Upper lobe of right lung (tissue), 1 donor: ENCODE data around the gene SPINK8. TPM values are rescaled to one million over a fixed set of nuclear protein-coding genes. Genes with fewer than 3 reads are reported as not detected.
A peak's percentile ranks its signal among the peaks of the same experiment; 100 is the strongest.
"Not testable (repeated sequence)": the region's sequence is repeated elsewhere in the genome, so short reads cannot be mapped to it uniquely, and the experiment has no call there.

Source experiments
- ATAC-seq: fragments of 200-7000 bp; cut with Tn5 transposase; one replicate; pipeline ENCODE4 v1.9.1; 2020; ENCODE audit warnings: mild to moderate bottlenecking, moderate library complexity
- DNase-seq: peaks from one replicate; pipeline ENCODE4 v3.0.0-alpha.2; 2020
- H3K27ac ChIP-seq: fragments of 200-600 bp; one replicate; pipeline ENCODE4 v1.8.0; 2022
- H3K27me3 ChIP-seq: fragments of 200-600 bp; one replicate; pipeline ENCODE4 v1.8.0; 2022; ENCODE audit warnings: mild to moderate bottlenecking
- H3K36me3 ChIP-seq: fragments of 200-600 bp; one replicate; pipeline ENCODE4 v1.8.0; 2022
- H3K4me1 ChIP-seq: fragments of 200-600 bp; one replicate; pipeline ENCODE4 v1.8.0; 2022
- H3K4me3 ChIP-seq: fragments of 200-600 bp; one replicate; pipeline ENCODE4 v1.8.0; 2022; ENCODE audit warnings: mild to moderate bottlenecking
- H3K9me3 ChIP-seq: fragments of 200-600 bp; one replicate; pipeline ENCODE4 v1.8.0; 2022
- intact Hi-C: fragments of 100-400 bp; cut with DNase I; formaldehyde crosslinking; loops from one replicate; pipeline ENCODE4 v1.11.0; 2022
- total RNA-seq: library from RNA; stranded (reverse); fragmentation: NEBNext Ultra II Directional; extraction: Animal tissue kit (Norgen Biotek cat#: 25700); gene quantifications from one replicate; pipeline ENCODE4 v1.2.1, GENCODE V29; 2021
- TF ChIP-seq, protein P1 (sequence below): fragments of 200-600 bp; IDR thresholded peaks from one replicate; pipeline ENCODE4 v1.8.0; 2022; ENCODE audit warnings: antibody characterized with exemption
- donor health status: DM: no; HTN: yes; CAD: no; lungs with severe emphysema.

Gene SPINK8
- total RNA-seq, 1 donor from 2014 or later = not detected

DNA sequence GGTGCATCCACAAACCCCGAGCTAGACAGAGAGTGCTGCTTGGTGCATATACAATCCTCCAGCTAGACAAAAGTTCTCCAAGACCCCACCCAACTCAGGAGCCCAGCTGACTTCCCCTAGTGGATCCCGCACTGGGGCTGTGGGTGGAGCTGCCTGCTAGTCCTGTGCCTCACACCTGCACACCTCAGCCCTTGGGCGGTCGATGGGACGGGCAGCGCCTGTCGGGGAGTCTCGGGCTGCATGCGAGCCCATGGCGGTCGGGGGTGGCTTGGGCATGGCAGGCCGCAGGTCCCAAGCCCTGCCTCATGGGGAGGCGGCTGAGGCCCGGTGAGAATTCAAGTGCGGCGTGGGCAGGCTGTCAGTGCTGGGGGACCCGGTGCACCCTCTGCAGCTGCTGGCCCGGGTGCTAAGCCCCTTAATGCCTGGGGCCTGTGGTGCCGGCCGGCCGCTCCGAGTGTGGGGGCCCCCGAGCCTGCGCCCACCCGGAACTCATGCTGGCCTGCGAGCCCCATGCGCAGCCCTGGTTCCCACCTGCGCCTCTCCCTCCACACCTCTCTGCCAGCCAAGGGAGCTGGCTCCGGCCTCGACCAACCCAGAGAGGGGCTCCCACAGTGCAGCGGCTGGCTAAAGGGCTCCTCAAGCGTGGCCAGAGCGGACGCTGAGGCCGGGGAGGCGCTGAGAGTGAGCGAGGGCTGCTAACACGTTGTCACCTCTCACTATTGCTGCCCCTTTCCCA, 61.5 kb downstream of the SPINK8 start:
- Histone ChIP-seq H3K36me3 (peaks cover 24% of the 10 kb centered on the region), H3K4me3 (no peak overlapping the region), H3K4me1 (no peaks in the 10 kb centered on the region), H3K9me3 (no peaks in the 10 kb centered on the region), H3K27ac (no peak overlapping the region), H3K27me3 (no peaks in the 10 kb centered on the region)
- intact Hi-C loops = loop anchor here (10.0 kb wide), 1 partner anchor 273 kb away; no protein-coding TSS in a partner anchor
- no peak for DNase-seq
- TF ChIP-seq, protein P1, sequence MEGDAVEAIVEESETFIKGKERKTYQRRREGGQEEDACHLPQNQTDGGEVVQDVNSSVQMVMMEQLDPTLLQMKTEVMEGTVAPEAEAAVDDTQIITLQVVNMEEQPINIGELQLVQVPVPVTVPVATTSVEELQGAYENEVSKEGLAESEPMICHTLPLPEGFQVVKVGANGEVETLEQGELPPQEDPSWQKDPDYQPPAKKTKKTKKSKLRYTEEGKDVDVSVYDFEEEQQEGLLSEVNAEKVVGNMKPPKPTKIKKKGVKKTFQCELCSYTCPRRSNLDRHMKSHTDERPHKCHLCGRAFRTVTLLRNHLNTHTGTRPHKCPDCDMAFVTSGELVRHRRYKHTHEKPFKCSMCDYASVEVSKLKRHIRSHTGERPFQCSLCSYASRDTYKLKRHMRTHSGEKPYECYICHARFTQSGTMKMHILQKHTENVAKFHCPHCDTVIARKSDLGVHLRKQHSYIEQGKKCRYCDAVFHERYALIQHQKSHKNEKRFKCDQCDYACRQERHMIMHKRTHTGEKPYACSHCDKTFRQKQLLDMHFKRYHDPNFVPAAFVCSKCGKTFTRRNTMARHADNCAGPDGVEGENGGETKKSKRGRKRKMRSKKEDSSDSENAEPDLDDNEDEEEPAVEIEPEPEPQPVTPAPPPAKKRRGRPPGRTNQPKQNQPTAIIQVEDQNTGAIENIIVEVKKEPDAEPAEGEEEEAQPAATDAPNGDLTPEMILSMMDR = no peak
- no peak for ATAC-seq

DNA sequence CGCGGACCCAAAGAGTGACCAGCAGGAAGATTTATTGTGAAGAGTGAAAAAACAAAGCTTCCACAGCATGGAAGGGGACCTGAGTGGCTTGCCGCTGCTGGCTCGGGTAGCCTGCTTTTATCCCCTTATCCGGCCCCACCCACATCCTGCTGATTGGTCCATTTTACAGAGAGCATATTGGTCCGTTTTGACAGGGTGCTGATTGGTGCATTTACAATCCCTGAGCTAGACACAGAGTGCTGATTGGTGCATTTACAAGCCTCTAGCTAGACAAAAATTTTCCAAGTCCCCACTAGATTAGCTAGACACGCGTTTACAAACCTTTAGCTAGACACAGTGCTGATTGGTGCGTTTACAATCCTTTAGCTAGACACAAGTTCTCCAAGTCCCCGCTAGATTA, 62.2 kb downstream of the SPINK8 start:
- H3K9me3 ChIP-seq, ATAC-seq, H3K4me1 ChIP-seq, DNase-seq, H3K4me3 ChIP-seq, H3K27ac ChIP-seq, H3K27me3 ChIP-seq: not testable (repeated sequence)
- intact Hi-C loops = loop anchor here (10.0 kb wide), 1 partner anchor 274 kb away; no protein-coding TSS in a partner anchor
- peaks cover 31% of the 10 kb centered on the region for H3K36me3 ChIP-seq

DNA sequence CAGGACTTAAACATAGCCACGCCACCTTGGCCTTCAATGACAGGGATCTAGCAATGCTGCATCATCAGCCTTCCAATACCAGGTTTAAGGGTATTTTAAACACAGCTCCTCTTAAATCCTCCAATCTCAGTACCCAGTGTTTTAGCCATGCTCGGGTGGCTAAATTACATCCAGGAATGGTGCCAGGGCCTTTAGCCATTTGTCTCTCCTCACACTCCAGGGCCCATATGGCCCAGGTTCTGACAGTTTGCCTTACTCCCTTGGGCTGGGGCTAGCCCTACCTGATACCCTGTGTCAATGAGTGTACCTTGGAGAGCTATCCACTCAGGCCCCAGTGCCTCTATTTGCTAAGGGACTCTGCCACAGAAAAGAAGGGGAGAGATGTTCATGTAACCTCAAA, 63.2 kb downstream of the SPINK8 start:
- TF ChIP-seq, protein P1 = no peak
- no peaks in the 10 kb centered on the region for H3K9me3 ChIP-seq
- H3K4me1 ChIP-seq = no peaks in the 10 kb centered on the region
- DNase-seq (no peak), ATAC-seq (no peak)
- peaks cover 32% of the 10 kb centered on the region for H3K36me3 ChIP-seq
- H3K27ac ChIP-seq = no peak overlapping the region
- intact Hi-C loops = loop anchor here (10.0 kb wide), 1 partner anchor 274 kb away; no protein-coding TSS in a partner anchor
- no peaks in the 10 kb centered on the region for H3K27me3 ChIP-seq
- H3K4me3 ChIP-seq = no peak overlapping the region

DNA sequence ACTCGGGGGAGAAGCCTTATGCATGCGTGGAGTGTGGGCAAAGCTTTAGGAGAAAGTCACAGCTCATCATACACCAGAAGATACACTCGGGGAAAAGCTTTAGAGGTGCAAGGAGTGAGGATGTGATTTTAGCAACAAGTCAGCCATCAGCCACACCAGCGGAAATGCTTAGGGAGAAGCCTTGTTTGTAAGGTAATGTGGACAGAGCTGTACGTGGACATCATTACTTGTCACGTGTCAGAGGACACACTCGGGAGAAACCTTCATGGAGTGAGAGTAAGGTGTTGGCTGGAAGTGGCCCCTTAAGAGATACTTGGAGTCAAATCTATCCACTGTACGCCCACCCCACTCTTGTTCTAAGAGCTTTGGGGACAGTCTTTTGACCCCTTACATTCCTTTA, 63.9 kb downstream of the SPINK8 start:
- Histone ChIP-seq H3K27me3 (no peaks in the 10 kb centered on the region), H3K27ac (no peak overlapping the region), H3K4me3 (no peak overlapping the region), H3K4me1 (no peaks in the 10 kb centered on the region), H3K9me3 (no peaks in the 10 kb centered on the region), H3K36me3 (peaks cover 32% of the 10 kb centered on the region)
- TF ChIP-seq, protein P1 = no peak
- DNase-seq = no peak
- no peak for ATAC-seq
- intact Hi-C loops = no loop called here

DNA sequence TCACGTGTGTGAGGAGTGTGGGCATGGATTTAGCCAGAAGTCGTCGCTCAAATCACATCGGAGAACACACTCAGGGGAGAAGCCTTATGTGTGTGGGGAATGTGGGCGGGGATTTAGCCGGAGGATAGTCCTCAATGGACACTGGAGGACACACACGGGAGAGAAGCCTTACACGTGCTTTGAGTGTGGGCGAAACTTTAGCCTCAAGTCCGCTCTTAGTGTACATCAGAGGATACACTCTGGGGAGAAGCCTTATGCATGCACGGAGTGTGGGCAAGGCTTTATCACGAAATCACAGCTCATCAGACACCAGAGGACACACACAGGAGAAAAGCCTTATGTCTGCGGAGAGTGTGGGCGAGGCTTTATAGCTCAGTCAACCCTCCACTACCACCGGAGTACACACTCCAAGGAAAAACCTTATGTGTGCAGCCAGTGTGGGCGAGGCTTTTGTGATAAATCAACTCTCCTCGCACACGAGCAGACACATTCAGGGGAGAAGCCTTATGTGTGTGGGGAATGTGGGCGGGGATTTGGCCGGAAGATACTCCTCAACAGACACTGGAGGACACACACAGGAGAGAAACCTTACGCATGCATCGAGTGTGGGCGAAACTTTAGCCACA, 64.4 kb downstream of the SPINK8 start:
- intact Hi-C loops = no loop called here
- H3K36me3 ChIP-seq = peaks cover 37% of the 10 kb centered on the region
- H3K4me1 ChIP-seq = no peaks in the 10 kb centered on the region
- H3K4me3 ChIP-seq = no peak overlapping the region
- ATAC-seq (no peak), DNase-seq (no peak)
- H3K27ac ChIP-seq = no peak overlapping the region
- TF ChIP-seq, protein P1 = no peak
- no peaks in the 10 kb centered on the region for H3K9me3 ChIP-seq
- no peaks in the 10 kb centered on the region for H3K27me3 ChIP-seq

DNA sequence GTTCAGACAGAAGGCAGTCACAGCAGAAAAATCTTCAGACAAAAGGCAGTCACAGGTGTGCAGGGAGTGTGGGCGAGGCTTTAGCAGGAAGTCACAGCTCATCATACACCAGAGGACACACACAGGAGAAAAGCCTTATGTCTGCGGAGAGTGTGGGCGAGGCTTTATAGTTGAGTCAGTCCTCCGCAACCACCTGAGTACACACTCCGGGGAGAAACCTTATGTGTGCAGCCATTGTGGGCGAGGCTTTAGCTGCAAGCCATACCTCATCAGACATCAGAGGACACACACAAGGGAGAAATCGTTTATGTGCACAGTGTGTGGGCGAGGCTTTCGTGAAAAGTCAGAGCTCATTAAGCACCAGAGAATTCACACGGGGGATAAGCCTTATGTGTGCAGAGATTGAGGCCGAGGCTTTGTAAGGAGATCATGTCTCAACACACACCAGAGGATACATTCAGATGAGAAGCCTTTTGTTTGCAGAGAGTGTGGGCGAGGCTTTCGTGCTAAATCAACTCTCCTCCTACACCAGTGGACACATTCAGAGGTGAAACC, 65.0 kb downstream of the SPINK8 start:
- no peak overlapping the region for H3K27ac ChIP-seq
- peaks cover 42% of the 10 kb centered on the region for H3K36me3 ChIP-seq
- peak; percentile 48 for ATAC-seq

More for the DNA sequence above, 65.0 kb downstream of the SPINK8 start:
- no peaks in the 10 kb centered on the region for H3K27me3 ChIP-seq
- no peaks in the 10 kb centered on the region for H3K4me1 ChIP-seq
- intact Hi-C loops = no loop called here
- H3K4me3 ChIP-seq = no peak overlapping the region
- no peak for DNase-seq
- no peaks in the 10 kb centered on the region for H3K9me3 ChIP-seq
- TF ChIP-seq, protein P1 = no peak
